Measurements from ENCODE around the gene CTH.
A peak's percentile ranks its signal among the peaks of the same experiment; 100 is the strongest.
"Not testable (repeated sequence)": the region's sequence is repeated elsewhere in the genome, so short reads cannot be mapped to it uniquely, and the experiment has no call there.

Gene CTH

GRCh38 chr1:70411360-70411844, 334 bp downstream of the CTH start:
- DNase-seq = no peak

GRCh38 chr1:70415882-70416281, 4.8 kb downstream of the CTH start:
- no peak for DNase-seq

- not testable (repeated sequence) for DNase-seq
Observed at GRCh38 chr1:70418973-70419734, 8.1 kb downstream of the CTH start.

- DNase-seq = no peak
Observed at GRCh38 chr1:70420320-70420719, 9.3 kb downstream of the CTH start.

- no peak for DNase-seq
Observed at GRCh38 chr1:70426154-70427131, 15.4 kb downstream of the CTH start.

- no peak for DNase-seq
Observed at GRCh38 chr1:70427976-70428375, 16.9 kb downstream of the CTH start.

- DNase-seq = no peak
Observed at GRCh38 chr1:70429219-70429618, 18.2 kb downstream of the CTH start.

GRCh38 chr1:70429757-70430156, 18.7 kb downstream of the CTH start:
- no peak for DNase-seq

GRCh38 chr1:70431317-70431716, 20.2 kb downstream of the CTH start:
- no peak for DNase-seq

GRCh38 chr1:70431874-70432273, 20.8 kb downstream of the CTH start:
- DNase-seq = no peak

- DNase-seq = no peak
Observed at GRCh38 chr1:70434253-70434859, 23.3 kb downstream of the CTH start.

- no peak for DNase-seq
Observed at GRCh38 chr1:70436622-70437251, 25.7 kb downstream of the CTH start.

GRCh38 chr1:70438529-70438928, 27.5 kb downstream of the CTH start:
- DNase-seq = no peak

- no peak for DNase-seq
Observed at GRCh38 chr1:70440642-70441391, 29.7 kb downstream of the CTH start.

GRCh38 chr1:70441392-70442035, 30.4 kb downstream of the CTH start:
- DNase-seq = no peak

GRCh38 chr1:70442490-70442889, 31.4 kb downstream of the CTH start:
- no peak for DNase-seq

- no peak for DNase-seq
Observed at GRCh38 chr1:70443739-70444138, 32.7 kb downstream of the CTH start.

- no peak for DNase-seq
Observed at GRCh38 chr1:70449049-70449448, 38.0 kb downstream of the CTH start.

GRCh38 chr1:70452164-70452939, 41.3 kb downstream of the CTH start:
- not testable (repeated sequence) for DNase-seq

GRCh38 chr1:70455291-70455690, 44.2 kb downstream of the CTH start:
- no peak for DNase-seq

- peak; percentile 65 for DNase-seq
Observed at GRCh38 chr1:70458131-70458530, 47.1 kb downstream of the CTH start.

Measured in NCI-H2227 treated with DMSO at 0.1 percent for 48 hours (cell line).